Adrenal gland (tissue), 5 donors: ENCODE measurements around the gene STARD3NL.

ENCODE experiments used
- POLR2A ChIP-seq, 2 donors: fragments of 450-650 bp; IDR thresholded peaks; one replicate each; pipeline ENCODE4 v1.6.1; 2017; ENCODE audit warnings: antibody characterized with exemption in 2 of 2, mild to moderate bottlenecking in 2 of 2, moderate library complexity in 1 of 2
- TF ChIP-seq, protein P1 (sequence below), 6 experiments: fragments of 450-650 bp in 4 of 6; fragments of 200-600 bp in 2 of 6; sonication (generic) in 1 of 6; IDR thresholded peaks; 1 replicate in 5 of 6; 2 replicates in 1 of 6; pipeline versions ENCODE4 v1.5.1 to v1.8.0; 2016 to 2021; ENCODE audit warnings: antibody characterized with exemption in 6 of 6, mild to moderate bottlenecking in 2 of 6, moderate library complexity in 1 of 6
- donor health status: DM: no; HTN: no; CAD: no.

DNA sequence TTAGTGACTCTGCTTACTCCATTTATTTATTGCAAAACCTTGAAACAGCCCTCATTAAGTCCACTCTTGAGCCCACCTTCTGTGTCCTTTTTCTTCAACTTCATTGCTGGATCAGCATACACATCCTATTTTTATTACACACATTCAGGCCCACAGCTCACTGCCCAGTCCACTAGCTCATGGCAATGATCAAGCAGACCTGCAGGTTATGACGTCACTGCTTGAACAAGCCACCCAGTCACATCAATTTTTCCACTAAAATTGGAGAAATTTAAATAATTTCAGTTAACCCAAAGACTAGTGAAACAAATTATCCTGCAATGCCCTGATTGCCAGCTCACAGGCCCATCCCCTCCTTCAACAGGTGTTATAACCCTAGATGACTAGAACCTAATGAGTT, 16.0 kb upstream of the STARD3NL start:
- TF ChIP-seq, protein P1, sequence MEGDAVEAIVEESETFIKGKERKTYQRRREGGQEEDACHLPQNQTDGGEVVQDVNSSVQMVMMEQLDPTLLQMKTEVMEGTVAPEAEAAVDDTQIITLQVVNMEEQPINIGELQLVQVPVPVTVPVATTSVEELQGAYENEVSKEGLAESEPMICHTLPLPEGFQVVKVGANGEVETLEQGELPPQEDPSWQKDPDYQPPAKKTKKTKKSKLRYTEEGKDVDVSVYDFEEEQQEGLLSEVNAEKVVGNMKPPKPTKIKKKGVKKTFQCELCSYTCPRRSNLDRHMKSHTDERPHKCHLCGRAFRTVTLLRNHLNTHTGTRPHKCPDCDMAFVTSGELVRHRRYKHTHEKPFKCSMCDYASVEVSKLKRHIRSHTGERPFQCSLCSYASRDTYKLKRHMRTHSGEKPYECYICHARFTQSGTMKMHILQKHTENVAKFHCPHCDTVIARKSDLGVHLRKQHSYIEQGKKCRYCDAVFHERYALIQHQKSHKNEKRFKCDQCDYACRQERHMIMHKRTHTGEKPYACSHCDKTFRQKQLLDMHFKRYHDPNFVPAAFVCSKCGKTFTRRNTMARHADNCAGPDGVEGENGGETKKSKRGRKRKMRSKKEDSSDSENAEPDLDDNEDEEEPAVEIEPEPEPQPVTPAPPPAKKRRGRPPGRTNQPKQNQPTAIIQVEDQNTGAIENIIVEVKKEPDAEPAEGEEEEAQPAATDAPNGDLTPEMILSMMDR (IDR thresholded peaks at IDR 0.05): no peak
- no peak for TF ChIP-seq POLR2A (IDR thresholded peaks at IDR 0.05)
